ENCODE measurements around the gene CA9. TPM values are rescaled to one million over a fixed set of nuclear protein-coding genes. Genes with fewer than 3 reads are reported as not detected.

Gene CA9
- total RNA-seq, 1 experiment from 2014 or later = 1.0 TPM

GRCh38 chr9:35658137-35658967 is 15.4 kb upstream of the CA9 start, which contains the start of gene CCDC107:
TSS of gene CCDC107 (plus strand) at chr9:35658292. CDS start at chr9:35658380, 88 bp downstream.
- Mint-ChIP-seq H3K27me3 (ENCODE audit: low read depth) (peaks cover 23% of the 10 kb centered on the region), H3K27ac (peak within 1 kb of the TSS; percentile 100), H3K4me1 (peaks cover 27% of the 10 kb centered on the region), H3K9me3 (no peaks in the 10 kb centered on the region), H3K36me3 (peaks cover 38% of the 10 kb centered on the region), H3K4me3 (peak within 1 kb of the TSS; percentile 85)
- DNase-seq (ENCODE audit: low spot score) (peak; percentile 84), ATAC-seq (peak; percentile 58)
- POLR2A ChIA-PET = interaction anchor here (0.8 to 6.8 kb wide), 5 partner anchors 12 to 98 kb away, joined by 3 to 38 read pairs (median 5); partner anchors contain the start of gene TPM2
- CTCF ChIA-PET = interaction anchor here (0.6 to 10.2 kb wide), 28 partner anchors 9 to 623 kb away, joined by 3 to 127 read pairs (median 5); partner anchors contain the start of genes CREB3, HINT2, SIT1 and TESK1
- TF ChIP-seq ZBTB43 (CRISPR knock-in tag; IDR thresholded peaks at IDR 0.05) (no peak), ZNF532 (CRISPR knock-in tag; IDR thresholded peaks at IDR 0.05; ENCODE audit: borderline replicate concordance) (no peak), ATF1 (CRISPR knock-in tag; IDR thresholded peaks at IDR 0.05) (no peak), SOX15 (CRISPR knock-in tag; IDR thresholded peaks at IDR 0.05) (no peak), ETV6 (CRISPR knock-in tag; IDR thresholded peaks at IDR 0.05) (peak; percentile 71; the same call in 1 of the 2 replicates), HMGA2 (CRISPR knock-in tag; IDR thresholded peaks at IDR 0.05) (no peak), GABPB1 (CRISPR knock-in tag; IDR thresholded peaks at IDR 0.05) (peak; percentile 37; the same call in 1 of the 2 replicates), E2F5 (CRISPR knock-in tag; IDR thresholded peaks at IDR 0.05) (peak; percentile 54; the same call in 1 of the 2 replicates), FOXP4 (CRISPR knock-in tag; IDR thresholded peaks at IDR 0.05) (peak; percentile 67; the same call in 1 of the 2 replicates), NR3C1 (CRISPR knock-in tag; conservative IDR thresholded peaks at IDR 0.05; ENCODE audit: low read depth) (0 out of 2 replicates have a peak, but pooled peaks have one; percentile 43), E2F4 (CRISPR knock-in tag; IDR thresholded peaks at IDR 0.05; ENCODE audit: borderline replicate concordance, low read depth) (0 out of 2 replicates have a peak, but pooled peaks have one; percentile 44), NR2C2 (CRISPR knock-in tag; IDR thresholded peaks at IDR 0.05) (no peak), ARID4B (CRISPR knock-in tag; IDR thresholded peaks at IDR 0.05; ENCODE audit: borderline replicate concordance) (0 out of 2 replicates have a peak, but pooled peaks have one; percentile 18), MAX (CRISPR knock-in tag; IDR thresholded peaks at IDR 0.05) (no peak; the same call in 1 of the 2 replicates), SMAD4 (CRISPR knock-in tag; IDR thresholded peaks at IDR 0.05) (peak; percentile 49; the same call in 1 of the 2 replicates), JUN (CRISPR knock-in tag; IDR thresholded peaks at IDR 0.05) (0 out of 2 replicates have a peak, but pooled peaks have one; percentile 41), ATF6 (CRISPR knock-in tag; IDR thresholded peaks at IDR 0.05) (no peak), ZNF317 (CRISPR knock-in tag; IDR thresholded peaks at IDR 0.05; ENCODE audit: borderline replicate concordance, low read depth) (no peak; the same call in 1 of the 2 replicates)

Data from WTC11 (cell line).